NCI-H82 treated with DMSO at 0.1 percent for 48 hours (cell line): ENCODE data around the gene RGL2.
"Not testable (repeated sequence)": the region's sequence is repeated elsewhere in the genome, so short reads cannot be mapped to it uniquely, and the experiment has no call there.

ENCODE experiments used
- DNase-seq: peaks from one replicate; lab custom pipeline; 2025; ENCODE audit not compliant: unreplicated experiment; lab: John Stamatoyannopoulos, UW

Gene RGL2

DNA sequence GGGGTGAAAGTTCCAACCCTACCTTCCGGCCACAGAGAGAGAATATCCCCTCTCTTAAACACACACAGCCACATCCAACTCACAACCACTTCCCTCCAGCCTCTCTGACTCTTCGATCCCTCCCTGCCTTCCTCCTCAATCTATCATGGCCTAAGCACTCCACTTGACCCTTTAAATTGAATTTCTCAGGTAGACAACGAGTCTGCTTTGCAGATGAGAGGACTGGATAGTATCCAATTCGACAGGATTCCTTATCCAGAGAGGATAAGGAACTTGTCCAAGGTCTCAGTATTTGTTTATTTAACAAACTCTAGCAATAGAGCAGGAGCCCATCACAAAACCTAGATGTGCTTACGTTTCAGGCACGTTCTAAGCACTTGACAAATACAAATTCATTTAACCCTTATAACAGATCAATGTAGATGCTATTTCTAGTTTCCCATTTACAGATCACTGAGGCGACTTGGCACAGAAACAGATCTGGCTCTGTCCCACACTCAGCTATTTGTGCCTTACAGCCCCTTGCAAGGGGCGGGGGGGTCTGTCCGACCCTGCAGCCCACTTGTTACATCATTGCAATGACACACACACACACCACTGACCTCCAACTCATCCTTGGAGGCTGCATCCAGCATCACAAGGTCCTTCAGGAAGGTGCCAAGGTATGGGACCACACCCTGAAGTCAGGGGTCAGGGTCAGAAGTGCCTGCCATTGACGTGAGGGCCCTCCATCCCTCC is 4.5 kb downstream of the RGL2 start:
- no peak for DNase-seq

DNA sequence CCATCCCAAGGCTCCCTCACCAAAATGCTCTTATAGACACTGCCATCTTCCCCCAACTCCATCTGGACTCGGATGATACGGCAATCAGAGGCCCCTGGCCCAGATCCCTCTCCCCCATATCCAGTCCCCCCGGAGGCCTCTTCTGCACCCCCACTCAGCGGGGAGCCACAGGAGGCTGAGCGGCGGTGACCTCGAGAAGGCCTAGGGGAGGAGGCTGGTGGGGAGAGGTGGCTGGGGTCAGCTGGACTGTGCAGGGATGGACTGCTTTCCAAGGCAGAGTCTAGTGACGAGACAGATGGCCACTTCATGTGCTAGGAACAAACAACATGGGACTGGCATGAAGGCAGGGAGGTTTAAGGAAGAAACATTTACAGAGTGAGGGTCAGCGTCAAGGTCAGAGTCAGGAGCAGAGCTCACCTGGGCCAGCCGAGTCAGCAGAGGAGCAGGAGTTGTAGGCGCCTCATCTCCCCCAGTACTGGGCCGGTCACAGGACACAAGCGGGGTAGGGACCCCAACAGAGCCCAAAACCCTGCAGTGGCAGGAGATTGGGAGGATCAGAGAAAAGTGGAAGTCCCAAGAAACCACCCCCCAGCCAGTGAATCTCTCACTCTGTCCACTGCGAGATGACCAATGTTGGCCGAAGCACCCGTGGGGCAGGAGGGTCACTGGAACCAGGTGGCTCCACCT is 5.6 kb downstream of the RGL2 start:
- DNase-seq = no peak

DNA sequence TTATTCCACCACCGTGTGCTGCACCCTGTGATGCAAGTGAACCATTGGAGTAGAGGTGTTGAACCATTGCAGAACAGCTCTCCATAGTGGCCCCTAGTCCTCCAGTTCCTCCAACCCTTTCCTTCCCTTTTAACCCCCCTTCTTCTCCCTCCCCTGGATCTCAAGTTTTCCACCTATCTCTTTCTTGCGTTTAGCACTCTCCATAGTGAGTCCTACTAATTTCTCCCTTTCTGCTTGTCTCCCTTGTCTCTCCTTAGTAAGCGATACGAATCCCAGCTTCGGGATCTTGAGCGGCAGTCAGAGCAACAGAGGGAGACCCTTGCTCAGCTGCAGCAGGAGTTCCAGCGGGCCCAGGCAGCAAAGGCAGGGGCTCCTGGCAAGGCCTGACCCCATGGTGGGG is 8.3 kb downstream of the RGL2 start:
- no peak for DNase-seq

DNA sequence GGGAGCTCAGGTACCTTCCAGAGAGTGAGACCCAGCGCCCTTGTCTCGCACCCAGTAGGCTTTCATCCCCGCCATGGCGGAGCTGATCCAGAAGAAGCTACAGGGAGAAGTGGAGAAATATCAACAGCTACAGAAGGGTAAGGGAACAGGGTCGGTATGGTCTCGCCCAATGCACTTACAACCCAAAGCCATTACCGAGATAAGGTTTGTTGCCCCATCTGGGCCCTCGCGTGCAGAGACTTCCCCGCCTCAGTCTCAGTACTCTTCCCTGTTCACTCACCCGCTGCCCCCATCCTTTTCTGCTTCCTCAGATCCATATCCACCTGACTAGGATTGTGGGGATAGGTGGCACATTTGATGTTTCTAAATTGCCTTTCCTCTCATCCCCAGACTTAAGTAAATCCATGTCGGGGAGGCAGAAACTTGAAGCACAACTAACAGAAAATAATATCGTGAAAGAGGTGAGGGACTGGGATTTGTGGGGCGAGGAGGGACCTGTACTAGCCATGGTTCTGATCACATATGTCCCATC is 8.9 kb downstream of the RGL2 start:
- DNase-seq = no peak

DNA sequence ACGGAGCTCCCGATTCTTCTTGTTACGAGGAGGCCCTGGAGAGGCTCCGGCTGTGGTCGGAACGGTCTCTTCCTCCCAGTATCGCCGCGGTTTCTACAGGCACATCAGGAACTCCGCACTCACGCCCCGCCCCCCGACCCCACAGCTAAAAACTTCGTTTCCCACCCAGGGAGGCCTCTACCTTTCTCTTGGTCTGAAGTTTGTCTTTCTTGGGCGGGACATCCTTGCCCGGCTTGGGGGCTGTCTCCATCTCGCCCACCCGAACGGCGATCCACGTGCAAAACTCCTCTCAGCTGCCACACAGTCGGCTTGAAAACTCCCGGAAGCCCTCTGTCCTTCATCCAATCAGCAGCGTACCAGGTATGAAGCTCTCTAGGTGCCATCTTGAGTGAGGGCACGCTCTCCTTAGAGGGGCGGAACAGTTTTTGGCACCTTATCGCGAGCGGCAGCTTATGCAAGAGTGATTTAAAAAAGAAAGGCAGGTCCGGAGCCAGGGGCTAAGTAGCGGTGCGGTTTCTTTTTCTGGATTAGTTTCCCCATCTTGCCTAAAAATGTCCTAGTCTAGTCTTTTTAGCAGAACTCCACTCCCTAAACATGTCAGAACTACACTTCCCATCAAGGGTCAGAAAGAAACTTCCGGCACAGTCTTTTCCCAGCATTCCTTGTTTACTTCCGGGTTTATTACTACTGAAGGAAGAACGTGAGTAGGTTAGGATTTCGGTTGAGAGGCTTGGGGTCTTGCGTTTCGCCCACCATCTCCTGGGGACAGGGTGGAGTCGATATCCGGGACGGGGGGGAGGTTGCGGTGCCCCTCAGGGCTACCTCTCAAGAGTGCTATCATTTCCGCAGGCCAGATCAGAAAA is 9.6 kb downstream of the RGL2 start, which contains the start of the genes PFDN6 and WDR46:
TSS of gene PFDN6 (plus strand) at position 681 of the 863 bp plus-strand sequence. CDS start 256 bp downstream, outside the sequence.
TSS of gene WDR46 (minus strand) at position 319 of the 863 bp plus-strand sequence. CDS start at position 250, 69 bp downstream.
- peak; percentile 96 for DNase-seq

DNA sequence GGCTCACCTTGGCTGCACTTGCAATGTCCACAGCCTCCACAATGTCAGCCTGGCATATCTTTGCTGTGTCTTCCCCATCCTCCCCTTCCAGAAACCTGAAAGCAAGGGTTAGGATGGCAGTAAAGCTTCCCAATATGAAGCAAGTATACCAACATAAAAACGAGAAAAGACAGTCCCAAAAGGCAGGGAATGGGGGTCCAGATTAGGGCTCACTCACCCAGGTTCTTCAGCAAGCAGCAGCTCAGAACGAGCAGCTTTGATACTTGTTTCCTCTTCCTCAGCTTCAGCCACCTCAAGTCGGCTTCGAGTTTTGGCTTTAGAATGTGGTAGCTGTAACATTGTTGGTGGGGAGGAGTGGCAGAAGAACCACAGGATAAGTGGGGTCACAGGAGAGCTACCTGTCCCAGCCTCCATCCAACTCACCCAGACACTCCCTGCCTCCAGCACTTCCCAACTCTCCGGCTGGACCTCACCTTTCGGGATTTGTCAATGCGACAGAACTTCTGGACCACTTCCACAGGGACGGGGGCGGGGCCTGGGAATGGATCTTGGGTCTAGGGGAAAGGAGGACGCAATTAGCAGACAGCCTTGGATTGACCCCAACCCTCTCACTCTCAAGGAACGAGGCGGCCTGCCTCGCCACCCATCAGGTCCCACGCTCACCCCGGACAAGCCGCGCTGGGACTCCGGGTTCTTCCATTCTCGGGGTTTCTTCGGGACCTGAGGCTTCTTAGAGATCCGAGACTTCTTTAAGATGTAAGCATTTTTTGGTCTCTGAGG is 10.4 kb downstream of the RGL2 start:
- DNase-seq = no peak

DNA sequence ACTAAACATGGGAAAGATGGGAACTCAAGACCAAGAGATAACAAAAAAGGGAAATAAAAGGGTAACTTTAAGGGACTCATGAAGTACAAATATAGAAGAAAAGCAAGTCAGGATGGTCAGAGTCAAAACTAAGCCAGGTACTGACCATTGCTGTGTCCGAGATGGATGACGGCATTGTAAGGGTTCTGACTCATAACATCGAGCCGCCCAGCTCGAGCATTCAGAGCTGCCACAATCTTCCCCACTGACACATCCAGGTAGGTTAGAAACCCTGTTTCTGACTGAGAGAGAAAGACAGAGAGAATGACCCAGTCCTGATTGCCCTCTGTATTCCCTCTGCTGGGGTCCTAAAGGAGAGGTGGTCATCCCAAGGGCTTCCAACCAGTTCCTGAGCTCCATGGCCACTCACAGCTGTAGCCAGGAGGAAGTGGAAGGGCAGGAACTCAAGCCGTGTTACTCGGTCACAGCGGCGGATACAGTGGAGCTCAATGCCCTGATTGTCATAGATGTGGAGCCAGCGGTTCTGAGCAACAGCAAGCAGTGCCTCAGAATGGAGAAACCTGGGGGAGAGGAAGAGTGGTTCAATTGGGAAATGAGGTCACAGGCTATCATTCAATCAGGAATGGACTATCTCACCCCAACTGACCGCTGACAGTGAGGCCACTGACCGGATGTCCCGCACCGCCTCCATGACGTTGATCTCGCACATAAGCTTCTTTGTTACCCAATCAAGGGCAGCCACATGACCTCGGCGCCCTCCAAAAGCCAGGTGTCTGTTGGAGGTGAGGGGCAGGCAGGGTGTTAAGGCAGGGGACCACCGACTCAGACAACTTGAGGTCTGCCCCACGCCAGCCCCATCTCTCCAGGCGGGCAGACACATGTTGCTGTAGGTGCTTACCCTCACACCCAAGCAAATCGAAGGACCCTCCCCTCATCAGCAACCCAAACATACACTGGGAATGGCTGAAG is 11.5 kb downstream of the RGL2 start:
- DNase-seq = no peak

DNA sequence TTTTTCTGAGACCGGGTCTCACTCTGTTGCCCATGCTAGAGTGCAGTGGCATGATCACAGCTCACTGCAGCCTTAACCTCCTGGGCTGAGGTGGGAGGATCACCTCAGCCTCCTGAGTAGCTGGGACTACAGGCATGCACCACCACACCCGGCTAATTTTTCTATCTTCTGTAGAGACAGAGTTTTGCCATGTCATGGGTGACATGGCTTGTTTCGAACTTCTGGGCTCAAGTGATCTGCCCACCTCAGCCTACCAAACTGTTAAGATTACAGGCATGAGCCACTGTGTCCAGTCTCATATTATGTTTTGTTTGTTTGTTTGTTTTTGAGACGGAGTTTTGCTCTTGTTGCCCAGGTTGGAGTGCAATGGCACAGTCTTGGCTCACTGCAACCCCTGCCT is 13.5 kb downstream of the RGL2 start:
- DNase-seq = not testable (repeated sequence)

DNA sequence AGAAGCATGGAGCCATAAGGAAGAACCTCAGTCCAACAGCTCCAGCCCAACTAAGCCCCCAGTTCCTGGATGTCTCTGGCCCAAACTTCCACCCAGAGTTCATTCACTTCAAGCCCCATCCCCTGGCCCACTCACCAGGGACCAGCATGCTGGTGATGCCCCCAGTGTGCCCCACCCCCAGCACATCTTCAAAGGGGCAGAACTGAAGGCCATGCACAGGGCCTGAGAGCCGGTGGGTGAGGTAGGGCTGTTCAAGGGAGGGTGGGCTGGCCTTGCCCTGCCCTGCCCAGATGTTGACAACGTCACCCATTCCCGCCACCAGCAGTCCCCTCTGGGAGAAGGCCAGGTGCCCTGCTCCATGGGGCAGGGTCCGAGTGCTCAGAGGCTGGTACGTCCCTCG is 18.2 kb downstream of the RGL2 start:
- DNase-seq = no peak

DNA sequence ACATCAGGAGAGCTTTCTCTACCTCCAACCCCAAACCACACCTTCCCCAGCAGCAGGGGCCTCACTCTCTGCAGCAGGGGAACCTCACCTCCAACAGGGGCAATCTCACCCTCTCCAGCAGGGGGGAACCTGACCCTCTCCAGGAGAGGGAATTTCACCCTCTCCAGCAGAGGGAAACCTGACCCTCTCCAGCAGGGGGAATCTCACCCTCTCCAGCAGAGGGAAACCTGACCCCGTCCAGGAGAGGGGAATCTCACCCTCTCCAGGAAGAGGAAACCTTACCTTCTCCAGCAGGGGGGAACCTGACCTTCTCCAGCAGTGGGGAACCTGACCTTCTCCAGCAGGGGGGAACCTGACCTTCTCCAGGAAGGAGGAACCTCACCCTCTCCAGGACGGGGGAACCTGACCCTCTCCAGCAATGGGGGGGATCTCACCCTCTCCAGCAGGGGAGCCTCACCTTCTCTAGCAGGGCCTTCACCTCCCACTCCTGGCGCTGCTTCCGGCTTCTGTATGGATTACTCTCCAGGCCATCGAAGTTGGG is 18.7 kb downstream of the RGL2 start:
- peak; percentile 24 for DNase-seq

DNA sequence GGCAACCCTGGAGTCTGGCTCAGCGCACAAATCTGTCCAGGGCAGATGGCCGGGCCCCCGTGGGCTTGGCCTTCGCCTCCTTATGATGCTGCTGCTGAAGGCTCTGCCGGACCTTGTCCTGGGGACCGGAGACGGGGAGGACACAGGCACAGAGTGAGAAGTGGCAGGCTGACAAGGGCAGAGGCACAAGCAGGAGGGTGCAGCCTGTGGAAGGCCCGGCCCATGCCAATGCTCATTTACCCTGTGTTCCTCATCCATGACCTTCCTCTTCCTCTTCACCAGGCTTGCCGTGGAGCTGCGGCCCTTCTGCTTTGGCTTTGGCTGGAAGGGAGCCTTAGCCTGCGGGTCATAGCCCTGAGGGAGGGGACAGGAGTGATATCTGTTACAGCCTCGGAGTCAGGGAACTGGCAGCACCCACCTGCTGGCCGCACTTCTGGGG is 19.5 kb downstream of the RGL2 start:
- DNase-seq = no peak

DNA sequence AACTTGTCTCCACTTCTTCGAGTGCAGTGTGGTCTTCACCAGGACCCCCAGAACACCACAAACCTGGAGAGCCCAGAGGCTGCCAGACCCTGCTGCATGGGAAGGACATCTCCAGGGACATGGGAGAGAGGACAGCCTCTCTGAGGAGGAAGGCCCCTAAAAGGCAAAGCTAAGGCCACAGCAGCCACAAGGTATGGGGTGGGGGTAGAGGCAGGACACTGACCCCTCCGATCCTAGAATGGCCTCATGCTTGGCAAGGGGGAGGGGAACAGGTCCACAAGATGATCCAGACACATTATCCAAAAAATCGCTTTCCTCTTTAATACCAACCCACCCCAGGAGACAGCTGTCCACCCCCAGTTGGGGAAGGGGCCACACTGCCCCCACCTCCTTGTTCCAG is 19.9 kb downstream of the RGL2 start:
- no peak for DNase-seq

DNA sequence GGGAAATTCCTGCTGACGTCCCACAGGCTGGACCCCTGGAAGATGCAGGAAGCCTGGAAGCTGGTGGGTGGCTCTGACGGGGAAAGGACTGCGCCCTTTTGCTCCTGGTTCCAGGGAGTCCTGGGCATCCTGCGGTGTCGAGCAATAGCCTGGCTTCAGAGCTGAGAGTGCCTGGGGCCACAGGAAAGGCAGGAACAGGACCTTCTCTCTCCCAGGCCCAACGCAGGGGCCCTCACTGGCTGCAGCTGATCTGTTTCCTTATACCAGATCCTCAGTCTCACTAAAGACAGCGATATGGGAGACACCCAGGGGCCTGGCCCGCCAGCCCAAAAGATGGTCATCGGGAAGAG is 20.4 kb downstream of the RGL2 start:
- DNase-seq = no peak

DNA sequence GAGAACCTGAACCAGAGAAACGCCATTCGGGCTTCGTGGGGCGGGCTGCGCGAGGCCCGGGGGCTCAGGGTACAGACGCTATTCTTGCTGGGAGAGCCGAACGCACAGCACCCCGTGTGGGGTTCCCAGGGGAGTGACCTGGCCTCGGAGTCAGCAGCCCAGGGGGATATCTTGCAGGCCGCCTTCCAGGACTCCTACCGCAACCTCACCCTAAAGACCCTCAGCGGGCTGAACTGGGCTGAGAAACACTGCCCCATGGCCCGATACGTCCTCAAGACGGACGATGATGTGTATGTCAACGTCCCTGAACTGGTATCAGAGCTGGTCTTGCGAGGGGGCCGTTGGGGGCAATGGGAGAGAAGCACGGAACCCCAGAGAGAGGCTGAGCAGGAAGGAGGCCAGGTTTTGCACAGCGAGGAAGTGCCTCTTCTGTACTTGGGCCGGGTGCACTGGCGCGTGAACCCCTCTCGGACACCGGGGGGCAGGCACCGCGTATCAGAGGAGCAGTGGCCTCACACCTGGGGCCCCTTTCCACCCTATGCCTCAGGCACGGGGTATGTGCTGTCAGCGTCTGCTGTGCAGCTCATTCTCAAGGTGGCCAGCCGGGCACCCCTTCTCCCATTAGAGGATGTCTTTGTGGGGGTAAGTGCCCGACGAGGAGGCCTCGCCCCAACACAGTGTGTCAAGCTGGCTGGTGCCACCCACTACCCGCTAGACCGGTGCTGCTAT is 20.9 kb downstream of the RGL2 start:
- DNase-seq = no peak

DNA sequence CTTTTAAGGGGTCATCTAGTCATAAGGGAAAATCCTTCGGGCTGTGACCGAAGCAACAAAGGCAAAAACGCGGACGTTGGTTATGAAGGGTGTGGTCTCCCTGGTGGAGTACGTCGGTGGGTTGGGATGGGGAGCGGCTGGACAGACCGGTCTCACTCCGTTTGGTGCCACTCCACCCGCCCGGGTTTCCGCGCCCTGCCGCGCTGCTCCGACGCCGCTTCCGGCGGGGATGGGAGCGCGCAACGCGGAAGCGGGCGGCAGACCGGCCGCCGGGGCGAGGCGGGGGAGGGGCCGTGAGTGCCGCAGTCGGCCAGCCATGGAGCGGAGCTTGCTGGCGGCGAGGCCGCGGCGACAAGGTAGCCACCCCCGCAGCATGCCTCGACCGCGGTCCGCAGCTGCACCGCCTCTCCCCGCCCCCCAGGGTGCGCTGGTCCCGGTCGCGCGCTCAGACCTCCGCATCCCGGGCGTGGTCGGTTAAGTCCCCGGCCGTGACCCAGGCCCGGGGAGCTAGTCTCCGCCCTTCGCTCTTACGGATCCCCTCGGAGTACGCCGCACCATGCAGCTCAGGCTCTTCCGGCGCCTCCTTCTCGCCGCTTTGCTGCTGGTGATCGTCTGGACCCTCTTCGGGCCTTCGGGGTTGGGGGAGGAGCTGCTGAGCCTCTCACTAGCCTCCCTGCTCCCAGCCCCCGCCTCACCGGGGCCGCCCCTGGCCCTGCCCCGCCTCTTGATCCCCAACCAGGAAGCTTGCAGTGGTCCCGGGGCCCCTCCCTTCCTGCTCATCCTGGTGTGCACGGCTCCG is 21.7 kb downstream of the RGL2 start, which contains the start of gene B3GALT4:
TSS of gene B3GALT4 (plus strand) at position 260 of the 799 bp plus-strand sequence. CDS start at position 557, 297 bp downstream.
- peak; percentile 71 for DNase-seq

DNA sequence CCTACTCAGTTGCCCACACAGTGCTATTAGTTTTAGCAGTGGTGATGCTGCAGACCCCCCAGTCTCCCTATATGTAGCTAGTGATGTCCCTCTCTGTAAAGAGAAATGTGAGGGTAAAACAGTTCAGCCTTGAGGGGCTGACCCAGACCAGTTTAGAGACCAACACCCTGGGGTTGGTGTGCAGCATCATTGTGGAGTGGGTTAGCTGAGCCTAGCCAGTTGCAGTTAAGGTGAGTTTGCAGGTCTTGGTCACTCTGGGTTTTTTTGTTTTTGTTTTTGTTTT is 22.2 kb downstream of the RGL2 start:
- no peak for DNase-seq

DNA sequence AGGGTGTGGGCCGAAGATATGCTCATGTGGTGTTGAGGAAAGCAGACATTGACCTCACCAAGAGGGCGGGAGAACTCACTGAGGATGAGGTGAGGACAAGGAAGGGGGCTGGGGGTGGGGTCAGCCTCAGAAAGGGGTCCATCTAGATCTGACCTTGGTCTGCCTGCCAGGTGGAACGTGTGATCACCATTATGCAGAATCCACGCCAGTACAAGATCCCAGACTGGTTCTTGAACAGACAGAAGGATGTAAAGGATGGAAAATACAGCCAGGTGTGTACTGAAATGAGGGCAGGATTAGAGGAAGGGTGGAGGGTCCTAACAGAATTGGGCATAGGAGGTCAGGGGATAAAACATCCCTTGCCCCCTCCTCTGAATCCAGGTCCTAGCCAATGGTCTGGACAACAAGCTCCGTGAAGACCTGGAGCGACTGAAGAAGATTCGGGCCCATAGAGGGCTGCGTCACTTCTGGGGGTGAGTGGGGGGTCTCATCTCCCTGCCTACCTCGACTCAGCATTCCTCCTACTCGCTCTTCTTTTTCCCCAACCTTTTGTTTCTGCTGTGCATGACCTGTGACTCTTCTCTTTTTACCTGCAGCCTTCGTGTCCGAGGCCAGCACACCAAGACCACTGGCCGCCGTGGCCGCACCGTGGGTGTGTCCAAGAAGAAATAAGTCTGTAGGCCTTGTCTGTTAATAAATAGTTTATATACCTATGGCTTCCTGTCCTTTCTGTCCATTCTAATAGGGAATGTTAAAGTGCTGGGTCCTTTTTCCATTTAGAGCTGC is 22.8 kb downstream of the RGL2 start:
- DNase-seq = not testable (repeated sequence)
